Endothelial cell of umbilical vein (primary cell): ENCODE results near the gene EPAS1. TPM values are rescaled to one million over a fixed set of nuclear protein-coding genes. Genes with fewer than 3 reads are reported as not detected.

Experiments used
- BruUV-seq: library from RNA; stranded (reverse); fragments of 400-500 nt; replicated peaks from 2 replicates; lab custom pipeline; 2021; lab: Mats Ljungman, UMichigan
- CTCF ChIA-PET: fragments of 300-600, 350-600 bp; sonication (Branson Sonifier 250); formaldehyde crosslinking; loops from one replicate; lab custom pipeline; 2021; ENCODE audit warnings: antibody characterized with exemption, inconsistent platforms; lab: Charles Lee
- POLR2A ChIA-PET: fragments of 300-600, 350-600 bp; sonication (Branson Sonifier 250); formaldehyde crosslinking; loops from one replicate; lab custom pipeline; 2021; ENCODE audit warnings: antibody characterized with exemption, inconsistent platforms; lab: Charles Lee
- DNase-seq: peaks from one replicate; pipeline ENCODE4 v3.0.0-alpha.2; 2011; ENCODE audit warnings: low read depth, low spot score
- FAIRE-seq: peaks from 2 replicates; lab custom pipeline; 2011; peaks lifted over from hg19 to GRCh38; lab: Jason Lieb, UNC
- H2AFZ ChIP-seq: 2 replicates; pipeline ENCODE4 v1.6.0; 2012; ENCODE audit warnings: low read depth, low read length, control low read depth, inconsistent platforms
- H3K27ac ChIP-seq: 2 replicates; pipeline ENCODE4 v1.5.1; 2011; ENCODE audit warnings: low read depth, mild to moderate bottlenecking, control low read depth, low read length, moderate library complexity; ENCODE audit not compliant: insufficient read depth
- H3K27me3 ChIP-seq, 2 experiments: 2 replicates each; pipeline versions ENCODE4 v1.6.0 to v1.6.1; 2011; ENCODE audit warnings: low read length in 2 of 2, mixed read lengths in 1 of 2; ENCODE audit not compliant: control insufficient read depth in 2 of 2, insufficient read depth in 2 of 2
- H3K36me3 ChIP-seq, 2 experiments: 2 replicates in 1 of 2; 3 replicates in 1 of 2; pipeline ENCODE4 v1.5.1; 2011; ENCODE audit warnings: low read length in 2 of 2, mild to moderate bottlenecking in 1 of 2, moderate library complexity in 1 of 2; ENCODE audit not compliant: control insufficient read depth in 2 of 2, insufficient read depth in 2 of 2; ENCODE audit errors: extremely low read depth in 1 of 2
- H3K4me1 ChIP-seq: 3 replicates; pipeline ENCODE4 v1.5.1; 2011; ENCODE audit warnings: mild to moderate bottlenecking, low read length; ENCODE audit not compliant: control insufficient read depth, insufficient read depth; ENCODE audit errors: extremely low read depth
- H3K4me2 ChIP-seq: 2 replicates; pipeline ENCODE4 v1.6.1; 2011; ENCODE audit warnings: low read length, control low read depth, mixed read lengths; ENCODE audit not compliant: insufficient read depth
- H3K4me3 ChIP-seq, 3 experiments: fragments of 200-600 bp in 1 of 3; sonication (generic), shearing (Covaris generic) in 1 of 3; replicated peaks in 1 of 3; 2 replicates each; pipeline ENCODE4 v1.5.1; 2011 to 2016; ENCODE audit warnings: control low read depth in 3 of 3, low read length in 3 of 3, mild to moderate bottlenecking in 2 of 3, inconsistent platforms in 1 of 3, low read depth in 1 of 3, moderate library complexity in 1 of 3; ENCODE audit not compliant: insufficient read depth in 1 of 3
- H3K79me2 ChIP-seq: 2 replicates; pipeline ENCODE4 v1.6.0; 2012; ENCODE audit warnings: low read length, inconsistent platforms; ENCODE audit not compliant: control insufficient read depth, insufficient read depth
- H3K9ac ChIP-seq: replicated peaks from 2 replicates; pipeline ENCODE3; 2011; ENCODE audit warnings: low read length, control low read depth; ENCODE audit not compliant: insufficient read depth; ENCODE audit errors: extremely low read depth
- H3K9me1 ChIP-seq: replicated peaks from 3 replicates; pipeline ENCODE4 v1.6.0; 2011; ENCODE audit warnings: mild to moderate bottlenecking, low read length; ENCODE audit not compliant: control insufficient read depth, insufficient read depth; ENCODE audit errors: extremely low read depth
- H3K9me3 ChIP-seq: replicated peaks from 2 replicates; pipeline ENCODE4 v1.5.1; 2012; ENCODE audit warnings: low read length, inconsistent platforms; ENCODE audit not compliant: control insufficient read depth, insufficient read depth
- H4K20me1 ChIP-seq: replicated peaks from 2 replicates; pipeline ENCODE3; 2011; ENCODE audit warnings: mild to moderate bottlenecking, low read length; ENCODE audit not compliant: control insufficient read depth, insufficient read depth; ENCODE audit errors: extremely low read depth
- CTCF ChIP-seq, 2 donors: IDR thresholded peaks; 1 replicate in 1 of 2; 2 replicates in 1 of 2; pipeline ENCODE4 v1.5.1; 2011; ENCODE audit warnings: low read length in 2 of 2, mild to moderate bottlenecking in 2 of 2, moderate library complexity in 2 of 2, control low read depth in 1 of 2, inconsistent platforms in 1 of 2, low read depth in 1 of 2; ENCODE audit not compliant: insufficient read depth in 1 of 2; ENCODE audit errors: extremely low read depth in 1 of 2
- EZH2 ChIP-seq: IDR thresholded peaks from 2 replicates; pipeline ENCODE4 v1.6.1; 2012; ENCODE audit warnings: borderline replicate concordance, low read depth, mild to moderate bottlenecking, moderate library complexity, low read length, inconsistent platforms; ENCODE audit not compliant: severe bottlenecking
- FOS ChIP-seq: IDR thresholded peaks from 2 replicates; pipeline ENCODE4 v1.6.1; 2011; ENCODE audit warnings: mild to moderate bottlenecking, low read length, moderate library complexity, borderline replicate concordance; ENCODE audit not compliant: insufficient read depth
- GATA2 ChIP-seq: IDR thresholded peaks from 2 replicates; pipeline ENCODE4 v1.7.0; 2011; ENCODE audit warnings: low read depth, mild to moderate bottlenecking, moderate library complexity, mixed read lengths, low read length; ENCODE audit not compliant: insufficient read length, insufficient read depth
- JUN ChIP-seq: IDR thresholded peaks from 2 replicates; pipeline ENCODE4 v1.6.1; 2011; ENCODE audit warnings: borderline replicate concordance, low read depth; ENCODE audit not compliant: insufficient read length, insufficient read depth
- MAX ChIP-seq: IDR thresholded peaks from 2 replicates; pipeline ENCODE4 v1.6.1; 2011; ENCODE audit not compliant: insufficient read depth, insufficient read length
- MYC ChIP-seq: IDR thresholded peaks from one replicate; pipeline ENCODE4 v1.6.1; 2011; ENCODE audit warnings: mild to moderate bottlenecking, low read depth, low read length
- POLR2A ChIP-seq: IDR thresholded peaks from 2 replicates; pipeline ENCODE4 v1.6.1; 2012; ENCODE audit warnings: low read depth, mild to moderate bottlenecking, control low read depth, low read length
- POLR2AphosphoS5 ChIP-seq: IDR thresholded peaks from 2 replicates; pipeline ENCODE4 v1.6.1; 2012; ENCODE audit warnings: low read depth, mild to moderate bottlenecking, control low read depth, low read length, moderate library complexity; ENCODE audit not compliant: insufficient read depth
- dilution Hi-C: fragments of 300-500 bp; cut with MboI; formaldehyde crosslinking; loops from one replicate; pipeline ENCODE4 v1.15.0; 2019; ENCODE audit warnings: low sequenced_read_pairs; ENCODE audit not compliant: extremely low pct_ligation_motif_present
- intact Hi-C: fragments of 100-400 bp; cut with micrococcal nuclease; formaldehyde crosslinking; loops from one replicate; pipeline ENCODE4 v1.10.0; 2022
- polyA plus RNA-seq, 4 experiments: library from polyadenylated mRNA; depleted of rRNA in 3 of 4; stranded (reverse) in 3 of 4; unstranded in 1 of 4; fragments of >200 nt; gene quantifications; 2 replicates each; pipeline versions ENCODE4 v1.2.1 to v1.2.3, GENCODE V29; 2011 to 2012; ENCODE audit warnings: missing spikeins in 1 of 4
- total RNA-seq: library from RNA; stranded (reverse); gene quantifications from 2 replicates; pipeline ENCODE4 v1.2.3, GENCODE V29; 2021

Gene EPAS1
- total and polyA plus RNA-seq, 2 donors (not counting 3 experiments of a cell fraction or from before 2014, with no cell fraction given) = 229 to 374 TPM

GRCh38 chr2:46320141-46320567 is 22.9 kb downstream of the EPAS1 start:
- Histone ChIP-seq H3K36me3 (peaks cover 0 to 2% of the 10 kb centered on the region in 2 experiments), H3K4me2 (no peak overlapping the region), H3K9ac (no peak overlapping the region), H4K20me1 (peaks cover 10% of the 10 kb centered on the region), H3K9me3 (no peaks in the 10 kb centered on the region), H3K4me1 (peaks cover 42% of the 10 kb centered on the region), H3K79me2 (peaks cover 71% of the 10 kb centered on the region), H3K4me3 (no peak overlapping the region), H2AFZ (no peak overlapping the region), H3K9me1 (no peaks in the 10 kb centered on the region), H3K27ac (no peak overlapping the region), H3K27me3 (no peaks in the 10 kb centered on the region)
- DNase-seq (no peak), FAIRE-seq (no peak)
- intact Hi-C loops (no loop called here), dilution Hi-C loops (no loop called here)
- ChIA-PET CTCF (interaction anchor here (1.4 kb wide), 1 partner anchor 11 kb away, joined by 3 read pairs; no protein-coding TSS in a partner anchor), POLR2A (no interaction called here)
- TF ChIP-seq GATA2 (no peak), CTCF (IDR thresholded peaks at IDR 0.05; ENCODE audit: extremely low read depth in 1 of 2, insufficient read depth in 1 of 2, low read depth in 1 of 2, low read length in 2 of 2) (no peak), POLR2AphosphoS5 (no peak), MAX (no peak), POLR2A (no peak), EZH2 (no peak), JUN (no peak), FOS (no peak), MYC (no peak)
- no TSS peak for BruUV-seq
